ENCODE measurements around the gene SLC8A1. TPM values are rescaled to one million over a fixed set of nuclear protein-coding genes. Genes with fewer than 3 reads are reported as not detected.

The SLC8A1 gene
- total and polyA plus RNA-seq, 10 of the 15 experiments (the other 5 are each of a cell fraction or from before 2014, with no cell fraction given), result under 0.01 to 1.2 (median 0.01) TPM; not detected in 3

DNA sequence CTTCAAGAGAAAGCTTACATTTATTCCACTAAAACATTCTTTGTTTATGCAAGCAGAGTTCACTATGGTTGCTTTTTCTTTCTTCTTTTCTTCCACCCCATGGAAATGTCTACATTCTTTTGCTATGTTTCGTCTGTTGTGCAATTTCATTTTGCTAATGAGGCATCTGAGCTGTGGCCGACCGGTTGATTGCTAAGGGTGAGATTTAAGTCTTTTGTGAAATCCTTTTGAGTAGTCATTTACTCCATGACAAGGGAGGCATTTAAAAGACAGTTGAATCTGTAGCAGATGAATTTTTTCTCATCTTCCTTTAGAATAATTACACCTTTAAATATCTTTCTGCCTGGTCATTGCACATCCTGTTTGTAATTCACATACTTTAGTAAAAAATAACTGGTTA, 348.7 kb downstream of the SLC8A1 start (continued):
- TF ChIP-seq, protein P1, sequence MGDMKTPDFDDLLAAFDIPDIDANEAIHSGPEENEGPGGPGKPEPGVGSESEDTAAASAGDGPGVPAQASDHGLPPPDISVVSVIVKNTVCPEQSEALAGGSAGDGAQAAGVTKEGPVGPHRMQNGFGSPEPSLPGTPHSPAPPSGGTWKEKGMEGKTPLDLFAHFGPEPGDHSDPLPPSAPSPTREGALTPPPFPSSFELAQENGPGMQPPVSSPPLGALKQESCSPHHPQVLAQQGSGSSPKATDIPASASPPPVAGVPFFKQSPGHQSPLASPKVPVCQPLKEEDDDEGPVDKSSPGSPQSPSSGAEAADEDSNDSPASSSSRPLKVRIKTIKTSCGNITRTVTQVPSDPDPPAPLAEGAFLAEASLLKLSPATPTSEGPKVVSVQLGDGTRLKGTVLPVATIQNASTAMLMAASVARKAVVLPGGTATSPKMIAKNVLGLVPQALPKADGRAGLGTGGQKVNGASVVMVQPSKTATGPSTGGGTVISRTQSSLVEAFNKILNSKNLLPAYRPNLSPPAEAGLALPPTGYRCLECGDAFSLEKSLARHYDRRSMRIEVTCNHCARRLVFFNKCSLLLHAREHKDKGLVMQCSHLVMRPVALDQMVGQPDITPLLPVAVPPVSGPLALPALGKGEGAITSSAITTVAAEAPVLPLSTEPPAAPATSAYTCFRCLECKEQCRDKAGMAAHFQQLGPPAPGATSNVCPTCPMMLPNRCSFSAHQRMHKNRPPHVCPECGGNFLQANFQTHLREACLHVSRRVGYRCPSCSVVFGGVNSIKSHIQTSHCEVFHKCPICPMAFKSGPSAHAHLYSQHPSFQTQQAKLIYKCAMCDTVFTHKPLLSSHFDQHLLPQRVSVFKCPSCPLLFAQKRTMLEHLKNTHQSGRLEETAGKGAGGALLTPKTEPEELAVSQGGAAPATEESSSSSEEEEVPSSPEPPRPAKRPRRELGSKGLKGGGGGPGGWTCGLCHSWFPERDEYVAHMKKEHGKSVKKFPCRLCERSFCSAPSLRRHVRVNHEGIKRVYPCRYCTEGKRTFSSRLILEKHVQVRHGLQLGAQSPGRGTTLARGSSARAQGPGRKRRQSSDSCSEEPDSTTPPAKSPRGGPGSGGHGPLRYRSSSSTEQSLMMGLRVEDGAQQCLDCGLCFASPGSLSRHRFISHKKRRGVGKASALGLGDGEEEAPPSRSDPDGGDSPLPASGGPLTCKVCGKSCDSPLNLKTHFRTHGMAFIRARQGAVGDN (IDR thresholded peaks at IDR 0.05), result no peak
- TF ChIP-seq NRF1 (conservative IDR thresholded peaks at IDR 0.05; ENCODE audit: low read depth, low read length) (no peak), PAX5 (IDR thresholded peaks at IDR 0.05; ENCODE audit: borderline replicate concordance, low read depth, low read length) (no peak), BCL11A (IDR thresholded peaks at IDR 0.05; ENCODE audit: low read depth, low read length) (no peak)

DNA sequence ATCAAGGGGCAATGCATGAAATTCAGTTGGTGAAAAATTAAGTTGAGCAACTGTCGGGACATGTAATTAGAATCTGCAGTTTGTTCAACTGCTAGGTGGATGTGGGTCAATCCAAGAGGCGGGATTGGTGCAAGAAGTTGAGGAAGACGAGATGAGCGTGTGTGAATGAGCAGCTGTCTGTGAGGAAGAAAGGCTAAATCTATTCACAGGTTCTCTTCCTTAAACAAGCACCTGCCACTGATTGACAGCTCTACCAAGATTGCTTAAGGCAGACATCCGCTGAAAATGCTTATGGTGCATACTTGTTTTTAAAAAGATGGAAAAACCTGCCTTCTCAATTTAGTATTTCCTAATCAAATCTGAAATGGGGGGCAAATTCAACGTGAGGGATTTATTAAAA, 349.4 kb downstream of the SLC8A1 start:
- no TSS peak for BruUV-seq (replicated peaks)
- DNase-seq (ENCODE audit: low read depth, low spot score) (no peak), FAIRE-seq (no peak), ATAC-seq (no peak)
- Histone ChIP-seq H3K4me2 (ENCODE audit: control insufficient read depth, insufficient read depth) (no peak overlapping the region), H3K9me3 (replicated peaks; ENCODE audit: control insufficient read depth, insufficient read depth, low read length) (no peaks in the 10 kb centered on the region), H3K27ac (ENCODE audit: control insufficient read depth, insufficient read depth) (no peak overlapping the region), H4K20me1 (ENCODE audit: control insufficient read depth, insufficient read depth) (no peaks in the 10 kb centered on the region), H3K4me1 (ENCODE audit: control insufficient read depth, insufficient read depth, low read length) (no peaks in the 10 kb centered on the region), H3K27me3 (replicated peaks in 1 of 2; ENCODE audit: control insufficient read depth in 2 of 2, insufficient read depth in 2 of 2, low read length in 1 of 2) (no peaks in the 10 kb centered on the region; a peak in 1 of 4 replicates), H3K9ac (ENCODE audit: control insufficient read depth, insufficient read depth, low read length) (no peak overlapping the region), H2AFZ (ENCODE audit: control insufficient read depth, low read depth, low read length) (no peak overlapping the region), H3K79me2 (ENCODE audit: control insufficient read depth, insufficient read depth, low read length) (no peaks in the 10 kb centered on the region), H3K4me3 (no peak overlapping the region), H3K36me3 (ENCODE audit: control insufficient read depth in 2 of 2, insufficient read depth in 2 of 2, low read length in 1 of 2) (no peaks in the 10 kb centered on the region)
- in situ Hi-C loops (cut with MboI) (no loop called here), intact Hi-C loops (cut with micrococcal nuclease; ENCODE audit: unreplicated experiment) (no loop called here)
- SMC1A ChIA-PET (ENCODE audit: uncharacterized antibody, unreplicated experiment), result interaction anchor here (0.7 kb wide), 1 partner anchor 874 kb away, joined by 3 read pairs; no protein-coding TSS in a partner anchor
- RAD21 ChIA-PET (ENCODE audit: unreplicated experiment), result no interaction called here
- POLR2A ChIA-PET, result no interaction called here
- CTCF ChIA-PET, result no interaction called here
- WGBS (ENCODE audit: insufficient coverage, insufficient replicate concordance, low lambda C conversion rate, missing lambda C conversion rate), result 34% methylated on average over 6 of the region's 6 CpGs
- TF ChIP-seq RAD21 (IDR thresholded peaks at IDR 0.05; ENCODE audit: insufficient read depth, low read depth, low read length) (no peak), NFIC (IDR thresholded peaks at IDR 0.05; ENCODE audit: low read depth, low read length) (no peak), NR2C1 (IDR thresholded peaks at IDR 0.05) (no peak), EGR1 (IDR thresholded peaks at IDR 0.05; ENCODE audit: borderline replicate concordance in 1 of 2, low read depth in 2 of 2, low read length in 2 of 2) (no peak), TCF3 (IDR thresholded peaks at IDR 0.05; ENCODE audit: borderline replicate concordance, insufficient read depth, low read depth, low read length) (no peak), YBX1 (IDR thresholded peaks at IDR 0.05) (no peak)
- TF ChIP-seq, protein P2, sequence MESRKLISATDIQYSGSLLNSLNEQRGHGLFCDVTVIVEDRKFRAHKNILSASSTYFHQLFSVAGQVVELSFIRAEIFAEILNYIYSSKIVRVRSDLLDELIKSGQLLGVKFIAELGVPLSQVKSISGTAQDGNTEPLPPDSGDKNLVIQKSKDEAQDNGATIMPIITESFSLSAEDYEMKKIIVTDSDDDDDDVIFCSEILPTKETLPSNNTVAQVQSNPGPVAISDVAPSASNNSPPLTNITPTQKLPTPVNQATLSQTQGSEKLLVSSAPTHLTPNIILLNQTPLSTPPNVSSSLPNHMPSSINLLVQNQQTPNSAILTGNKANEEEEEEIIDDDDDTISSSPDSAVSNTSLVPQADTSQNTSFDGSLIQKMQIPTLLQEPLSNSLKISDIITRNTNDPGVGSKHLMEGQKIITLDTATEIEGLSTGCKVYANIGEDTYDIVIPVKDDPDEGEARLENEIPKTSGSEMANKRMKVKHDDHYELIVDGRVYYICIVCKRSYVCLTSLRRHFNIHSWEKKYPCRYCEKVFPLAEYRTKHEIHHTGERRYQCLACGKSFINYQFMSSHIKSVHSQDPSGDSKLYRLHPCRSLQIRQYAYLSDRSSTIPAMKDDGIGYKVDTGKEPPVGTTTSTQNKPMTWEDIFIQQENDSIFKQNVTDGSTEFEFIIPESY (IDR thresholded peaks at IDR 0.05), result no peak
- TF ChIP-seq, protein P3, sequence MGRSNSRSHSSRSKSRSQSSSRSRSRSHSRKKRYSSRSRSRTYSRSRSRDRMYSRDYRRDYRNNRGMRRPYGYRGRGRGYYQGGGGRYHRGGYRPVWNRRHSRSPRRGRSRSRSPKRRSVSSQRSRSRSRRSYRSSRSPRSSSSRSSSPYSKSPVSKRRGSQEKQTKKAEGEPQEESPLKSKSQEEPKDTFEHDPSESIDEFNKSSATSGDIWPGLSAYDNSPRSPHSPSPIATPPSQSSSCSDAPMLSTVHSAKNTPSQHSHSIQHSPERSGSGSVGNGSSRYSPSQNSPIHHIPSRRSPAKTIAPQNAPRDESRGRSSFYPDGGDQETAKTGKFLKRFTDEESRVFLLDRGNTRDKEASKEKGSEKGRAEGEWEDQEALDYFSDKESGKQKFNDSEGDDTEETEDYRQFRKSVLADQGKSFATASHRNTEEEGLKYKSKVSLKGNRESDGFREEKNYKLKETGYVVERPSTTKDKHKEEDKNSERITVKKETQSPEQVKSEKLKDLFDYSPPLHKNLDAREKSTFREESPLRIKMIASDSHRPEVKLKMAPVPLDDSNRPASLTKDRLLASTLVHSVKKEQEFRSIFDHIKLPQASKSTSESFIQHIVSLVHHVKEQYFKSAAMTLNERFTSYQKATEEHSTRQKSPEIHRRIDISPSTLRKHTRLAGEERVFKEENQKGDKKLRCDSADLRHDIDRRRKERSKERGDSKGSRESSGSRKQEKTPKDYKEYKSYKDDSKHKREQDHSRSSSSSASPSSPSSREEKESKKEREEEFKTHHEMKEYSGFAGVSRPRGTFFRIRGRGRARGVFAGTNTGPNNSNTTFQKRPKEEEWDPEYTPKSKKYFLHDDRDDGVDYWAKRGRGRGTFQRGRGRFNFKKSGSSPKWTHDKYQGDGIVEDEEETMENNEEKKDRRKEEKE (IDR thresholded peaks at IDR 0.05), result no peak
- TF ChIP-seq, protein P4, sequence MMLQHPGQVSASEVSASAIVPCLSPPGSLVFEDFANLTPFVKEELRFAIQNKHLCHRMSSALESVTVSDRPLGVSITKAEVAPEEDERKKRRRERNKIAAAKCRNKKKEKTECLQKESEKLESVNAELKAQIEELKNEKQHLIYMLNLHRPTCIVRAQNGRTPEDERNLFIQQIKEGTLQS (IDR thresholded peaks at IDR 0.05; ENCODE audit: borderline replicate concordance, extremely low read depth, low read depth, low read length), result no peak

Data from GM12878 (cell line).